ENCODE measurements around the gene SH3TC2.

SH3TC2 gene

GRCh38 chr5:149060325-149060724 lies 2.5 kb downstream of the SH3TC2 start:
- no peak for DNase-seq (ENCODE audit: low read depth)

GRCh38 chr5:149056616-149057165 lies 6.2 kb downstream of the SH3TC2 start:
- no peak for DNase-seq (ENCODE audit: low read depth)

GRCh38 chr5:149054416-149054815 lies 8.4 kb downstream of the SH3TC2 start:
- no peak for DNase-seq (ENCODE audit: low read depth)

GRCh38 chr5:149053072-149053695 lies 9.7 kb downstream of the SH3TC2 start:
- DNase-seq (ENCODE audit: low read depth): no peak

- no peak for DNase-seq (ENCODE audit: low read depth)
Measured at GRCh38 chr5:149049371-149049781, 13.5 kb downstream of the SH3TC2 start.

GRCh38 chr5:149048811-149049210 lies 14.1 kb downstream of the SH3TC2 start:
- DNase-seq (ENCODE audit: low read depth): no peak

GRCh38 chr5:149047462-149047861 lies 15.4 kb downstream of the SH3TC2 start:
- no peak for DNase-seq (ENCODE audit: low read depth)

GRCh38 chr5:149046196-149046829 lies 16.5 kb downstream of the SH3TC2 start:
- no peak for DNase-seq (ENCODE audit: low read depth)

- DNase-seq (ENCODE audit: low read depth): no peak
Measured at GRCh38 chr5:149045089-149045460, 17.8 kb downstream of the SH3TC2 start.

- no peak for DNase-seq (ENCODE audit: low read depth)
Measured at GRCh38 chr5:149044453-149045088, 18.3 kb downstream of the SH3TC2 start.

GRCh38 chr5:149043641-149044040 lies 19.2 kb downstream of the SH3TC2 start:
- DNase-seq (ENCODE audit: low read depth): no peak

GRCh38 chr5:149042865-149043264 lies 20.0 kb downstream of the SH3TC2 start:
- DNase-seq (ENCODE audit: low read depth): no peak

- DNase-seq (ENCODE audit: low read depth): no peak
Measured at GRCh38 chr5:149041242-149041641, 21.6 kb downstream of the SH3TC2 start.

GRCh38 chr5:149040421-149040820 lies 22.4 kb downstream of the SH3TC2 start:
- DNase-seq (ENCODE audit: low read depth): no peak

GRCh38 chr5:149039506-149039905 lies 23.4 kb downstream of the SH3TC2 start:
- DNase-seq (ENCODE audit: low read depth): no peak

GRCh38 chr5:149038336-149039080 lies 24.4 kb downstream of the SH3TC2 start:
- DNase-seq (ENCODE audit: low read depth): no peak

- no peak for DNase-seq (ENCODE audit: low read depth)
Measured at GRCh38 chr5:149037817-149038216, 25.0 kb downstream of the SH3TC2 start.

GRCh38 chr5:149036970-149037369 lies 25.9 kb downstream of the SH3TC2 start:
- DNase-seq (ENCODE audit: low read depth): no peak

GRCh38 chr5:149036168-149036567 lies 26.7 kb downstream of the SH3TC2 start:
- no peak for DNase-seq (ENCODE audit: low read depth)

GRCh38 chr5:149035372-149035790 lies 27.5 kb downstream of the SH3TC2 start:
- DNase-seq (ENCODE audit: low read depth): peak; percentile 39

- no peak for DNase-seq (ENCODE audit: low read depth)
Measured at GRCh38 chr5:149030838-149031397, 31.9 kb downstream of the SH3TC2 start.

GRCh38 chr5:149030392-149030791 lies 32.5 kb downstream of the SH3TC2 start:
- no peak for DNase-seq (ENCODE audit: low read depth)

All from T follicular helper cell (primary cell).